GM10847 (cell line): ENCODE measurements around the gene ZNF587.

ENCODE experiments used
- POLR2A ChIP-seq: IDR thresholded peaks from 2 replicates; pipeline ENCODE4 v1.6.1; 2011; ENCODE audit not compliant: insufficient read length; ENCODE audit errors: extremely low read depth

Gene ZNF587

GRCh38 chr19:57905258-57905657 lies 55.6 kb downstream of the ZNF587 start:
- TF ChIP-seq POLR2A, result no peak

- TF ChIP-seq POLR2A, result no peak
These were observed 57.7 kb downstream of the ZNF587 start for GRCh38 chr19:57907394-57907793.

GRCh38 chr19:57914531-57914930 lies 64.9 kb downstream of the ZNF587 start:
- no peak for TF ChIP-seq POLR2A
